ENCODE measurements around the gene NEU3. TPM values are rescaled to one million over a fixed set of nuclear protein-coding genes. Genes with fewer than 3 reads are reported as not detected.

NEU3 gene
- total RNA-seq, 1 experiment from 2014 or later = 12.5 TPM

DNA sequence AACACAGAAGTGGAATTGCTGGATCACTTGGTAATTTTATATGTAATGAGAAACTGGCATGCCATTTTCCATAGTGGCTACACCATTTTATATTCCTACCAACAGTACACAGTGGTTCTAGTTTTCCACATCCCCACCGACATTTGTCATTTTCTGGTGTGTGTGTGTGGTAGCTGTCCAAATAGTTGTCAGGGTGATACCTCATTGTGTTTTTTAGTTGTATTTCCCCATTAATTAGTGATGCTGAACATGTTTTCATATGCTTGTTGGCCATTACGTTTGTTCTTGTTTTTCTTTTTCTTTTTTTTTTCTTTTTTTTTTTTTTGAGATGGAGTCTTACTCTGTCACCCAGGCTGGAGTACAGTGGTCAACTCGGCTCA, 12.2 kb downstream of the NEU3 start:
- Histone ChIP-seq H3K36me3 (ENCODE audit: control insufficient read depth in 1 of 2, insufficient read depth in 2 of 2, low read length in 2 of 2) (peaks cover 7% of the 10 kb centered on the region in 2 experiments; a peak in 2 of 4 replicates), H3K9me2 (ENCODE audit: insufficient read depth) (no peaks in the 10 kb centered on the region), H3K27ac (ENCODE audit: low read depth, low read length) (no peak overlapping the region), H3K4me1 (ENCODE audit: control insufficient read depth in 1 of 2, insufficient read depth in 2 of 2, low read length in 2 of 2) (no peaks in the 10 kb centered on the region), H3K4me2 (ENCODE audit: low read length) (no peak overlapping the region), H3K9me3 (ENCODE audit: control insufficient read depth in 1 of 2, insufficient read depth in 1 of 2, low read depth in 1 of 2, low read length in 2 of 2) (no peaks in the 10 kb centered on the region), H2AFZ (ENCODE audit: low read depth, low read length, poor library complexity, severe bottlenecking) (no peak overlapping the region), H3K4me3 (replicated peaks in 1 of 2; ENCODE audit: low read depth in 1 of 2, low read length in 2 of 2) (no peak overlapping the region), H4K20me1 (ENCODE audit: insufficient read depth) (no peaks in the 10 kb centered on the region), H3K27me3 (ENCODE audit: insufficient read depth, low read length) (no peaks in the 10 kb centered on the region), H3K9ac (ENCODE audit: low read length) (no peak overlapping the region), H3K79me2 (ENCODE audit: insufficient read depth, low read length) (no peaks in the 10 kb centered on the region)
- DNase-seq (ENCODE audit: low read depth, low spot score) (no peak), ATAC-seq (no peak)
- ChIA-PET RAD21 (ENCODE audit: low non-redundant PET in 1 of 2, low total read pairs in 2 of 2, uncharacterized antibody in 2 of 2, unreplicated experiment in 2 of 2) (no interaction called here), POLR2A (no interaction called here), CTCF (interaction anchor here (1.9 kb wide), 1 partner anchor 22 kb away, joined by 5 read pairs; no protein-coding TSS in a partner anchor)
- intact Hi-C loops (cut with micrococcal nuclease) = no loop called here
- no TSS peak for BruUV-seq (replicated peaks)
- TF ChIP-seq, protein P1, sequence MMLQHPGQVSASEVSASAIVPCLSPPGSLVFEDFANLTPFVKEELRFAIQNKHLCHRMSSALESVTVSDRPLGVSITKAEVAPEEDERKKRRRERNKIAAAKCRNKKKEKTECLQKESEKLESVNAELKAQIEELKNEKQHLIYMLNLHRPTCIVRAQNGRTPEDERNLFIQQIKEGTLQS (IDR thresholded peaks at IDR 0.05) = no peak
- TF ChIP-seq SP1 (IDR thresholded peaks at IDR 0.05; ENCODE audit: low read depth) (no peak), YY1 (IDR thresholded peaks at IDR 0.05; ENCODE audit: extremely low read depth, insufficient replicate concordance, low read depth, low read length) (no peak), RAD21 (IDR thresholded peaks at IDR 0.05; ENCODE audit: low read depth) (no peak), ELF1 (IDR thresholded peaks at IDR 0.05; ENCODE audit: borderline replicate concordance, low read depth) (no peak), EZH2phosphoT487 (IDR thresholded peaks at IDR 0.05; ENCODE audit: borderline replicate concordance) (no peak), CBX3 (IDR thresholded peaks at IDR 0.05; ENCODE audit: low read depth) (no peak), ZNF274 (IDR thresholded peaks at IDR 0.05; ENCODE audit: low read depth, low read length) (no peak), TCF7L2 (IDR thresholded peaks at IDR 0.05; ENCODE audit: borderline replicate concordance, extremely low read depth, insufficient read depth, insufficient read length) (no peak), SRF (IDR thresholded peaks at IDR 0.05; ENCODE audit: low read depth) (no peak)
- TF ChIP-seq, protein P2, sequence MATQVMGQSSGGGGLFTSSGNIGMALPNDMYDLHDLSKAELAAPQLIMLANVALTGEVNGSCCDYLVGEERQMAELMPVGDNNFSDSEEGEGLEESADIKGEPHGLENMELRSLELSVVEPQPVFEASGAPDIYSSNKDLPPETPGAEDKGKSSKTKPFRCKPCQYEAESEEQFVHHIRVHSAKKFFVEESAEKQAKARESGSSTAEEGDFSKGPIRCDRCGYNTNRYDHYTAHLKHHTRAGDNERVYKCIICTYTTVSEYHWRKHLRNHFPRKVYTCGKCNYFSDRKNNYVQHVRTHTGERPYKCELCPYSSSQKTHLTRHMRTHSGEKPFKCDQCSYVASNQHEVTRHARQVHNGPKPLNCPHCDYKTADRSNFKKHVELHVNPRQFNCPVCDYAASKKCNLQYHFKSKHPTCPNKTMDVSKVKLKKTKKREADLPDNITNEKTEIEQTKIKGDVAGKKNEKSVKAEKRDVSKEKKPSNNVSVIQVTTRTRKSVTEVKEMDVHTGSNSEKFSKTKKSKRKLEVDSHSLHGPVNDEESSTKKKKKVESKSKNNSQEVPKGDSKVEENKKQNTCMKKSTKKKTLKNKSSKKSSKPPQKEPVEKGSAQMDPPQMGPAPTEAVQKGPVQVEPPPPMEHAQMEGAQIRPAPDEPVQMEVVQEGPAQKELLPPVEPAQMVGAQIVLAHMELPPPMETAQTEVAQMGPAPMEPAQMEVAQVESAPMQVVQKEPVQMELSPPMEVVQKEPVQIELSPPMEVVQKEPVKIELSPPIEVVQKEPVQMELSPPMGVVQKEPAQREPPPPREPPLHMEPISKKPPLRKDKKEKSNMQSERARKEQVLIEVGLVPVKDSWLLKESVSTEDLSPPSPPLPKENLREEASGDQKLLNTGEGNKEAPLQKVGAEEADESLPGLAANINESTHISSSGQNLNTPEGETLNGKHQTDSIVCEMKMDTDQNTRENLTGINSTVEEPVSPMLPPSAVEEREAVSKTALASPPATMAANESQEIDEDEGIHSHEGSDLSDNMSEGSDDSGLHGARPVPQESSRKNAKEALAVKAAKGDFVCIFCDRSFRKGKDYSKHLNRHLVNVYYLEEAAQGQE (IDR thresholded peaks at IDR 0.05; ENCODE audit: low read depth) = no peak
- TF ChIP-seq, protein P3, sequence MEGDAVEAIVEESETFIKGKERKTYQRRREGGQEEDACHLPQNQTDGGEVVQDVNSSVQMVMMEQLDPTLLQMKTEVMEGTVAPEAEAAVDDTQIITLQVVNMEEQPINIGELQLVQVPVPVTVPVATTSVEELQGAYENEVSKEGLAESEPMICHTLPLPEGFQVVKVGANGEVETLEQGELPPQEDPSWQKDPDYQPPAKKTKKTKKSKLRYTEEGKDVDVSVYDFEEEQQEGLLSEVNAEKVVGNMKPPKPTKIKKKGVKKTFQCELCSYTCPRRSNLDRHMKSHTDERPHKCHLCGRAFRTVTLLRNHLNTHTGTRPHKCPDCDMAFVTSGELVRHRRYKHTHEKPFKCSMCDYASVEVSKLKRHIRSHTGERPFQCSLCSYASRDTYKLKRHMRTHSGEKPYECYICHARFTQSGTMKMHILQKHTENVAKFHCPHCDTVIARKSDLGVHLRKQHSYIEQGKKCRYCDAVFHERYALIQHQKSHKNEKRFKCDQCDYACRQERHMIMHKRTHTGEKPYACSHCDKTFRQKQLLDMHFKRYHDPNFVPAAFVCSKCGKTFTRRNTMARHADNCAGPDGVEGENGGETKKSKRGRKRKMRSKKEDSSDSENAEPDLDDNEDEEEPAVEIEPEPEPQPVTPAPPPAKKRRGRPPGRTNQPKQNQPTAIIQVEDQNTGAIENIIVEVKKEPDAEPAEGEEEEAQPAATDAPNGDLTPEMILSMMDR (IDR thresholded peaks at IDR 0.05 in 2 of 3, conservative IDR thresholded peaks at IDR 0.05 in 1 of 3; ENCODE audit: borderline replicate concordance in 1 of 3, insufficient read depth in 1 of 3, low read depth in 2 of 3, low read length in 2 of 3) = no peak
- TF ChIP-seq, protein P4, sequence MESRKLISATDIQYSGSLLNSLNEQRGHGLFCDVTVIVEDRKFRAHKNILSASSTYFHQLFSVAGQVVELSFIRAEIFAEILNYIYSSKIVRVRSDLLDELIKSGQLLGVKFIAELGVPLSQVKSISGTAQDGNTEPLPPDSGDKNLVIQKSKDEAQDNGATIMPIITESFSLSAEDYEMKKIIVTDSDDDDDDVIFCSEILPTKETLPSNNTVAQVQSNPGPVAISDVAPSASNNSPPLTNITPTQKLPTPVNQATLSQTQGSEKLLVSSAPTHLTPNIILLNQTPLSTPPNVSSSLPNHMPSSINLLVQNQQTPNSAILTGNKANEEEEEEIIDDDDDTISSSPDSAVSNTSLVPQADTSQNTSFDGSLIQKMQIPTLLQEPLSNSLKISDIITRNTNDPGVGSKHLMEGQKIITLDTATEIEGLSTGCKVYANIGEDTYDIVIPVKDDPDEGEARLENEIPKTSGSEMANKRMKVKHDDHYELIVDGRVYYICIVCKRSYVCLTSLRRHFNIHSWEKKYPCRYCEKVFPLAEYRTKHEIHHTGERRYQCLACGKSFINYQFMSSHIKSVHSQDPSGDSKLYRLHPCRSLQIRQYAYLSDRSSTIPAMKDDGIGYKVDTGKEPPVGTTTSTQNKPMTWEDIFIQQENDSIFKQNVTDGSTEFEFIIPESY (IDR thresholded peaks at IDR 0.05; ENCODE audit: extremely low read depth, insufficient replicate concordance, low read length) = no peak
- TF ChIP-seq, protein P5, sequence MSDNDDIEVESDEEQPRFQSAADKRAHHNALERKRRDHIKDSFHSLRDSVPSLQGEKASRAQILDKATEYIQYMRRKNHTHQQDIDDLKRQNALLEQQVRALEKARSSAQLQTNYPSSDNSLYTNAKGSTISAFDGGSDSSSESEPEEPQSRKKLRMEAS (IDR thresholded peaks at IDR 0.05) = no peak
